Endothelial cell of umbilical vein (primary cell): ENCODE data around the gene TMC2. TPM values are rescaled to one million over a fixed set of nuclear protein-coding genes. Genes with fewer than 3 reads are reported as not detected.

Source experiments
- BruUV-seq: library from RNA; stranded (reverse); fragments of 400-500 nt; replicated peaks from 2 replicates; lab custom pipeline; 2021; lab: Mats Ljungman, UMichigan
- CTCF ChIA-PET: fragments of 300-600, 350-600 bp; sonication (Branson Sonifier 250); formaldehyde crosslinking; loops from one replicate; lab custom pipeline; 2021; ENCODE audit warnings: antibody characterized with exemption, inconsistent platforms; lab: Charles Lee
- POLR2A ChIA-PET: fragments of 300-600, 350-600 bp; sonication (Branson Sonifier 250); formaldehyde crosslinking; loops from one replicate; lab custom pipeline; 2021; ENCODE audit warnings: antibody characterized with exemption, inconsistent platforms; lab: Charles Lee
- DNase-seq: peaks from one replicate; pipeline ENCODE4 v3.0.0-alpha.2; 2011; ENCODE audit warnings: low read depth, low spot score
- FAIRE-seq: peaks from 2 replicates; lab custom pipeline; 2011; peaks lifted over from hg19 to GRCh38; lab: Jason Lieb, UNC
- H2AFZ ChIP-seq: 2 replicates; pipeline ENCODE4 v1.6.0; 2012; ENCODE audit warnings: low read depth, low read length, control low read depth, inconsistent platforms
- H3K27ac ChIP-seq: 2 replicates; pipeline ENCODE4 v1.5.1; 2011; ENCODE audit warnings: low read depth, mild to moderate bottlenecking, control low read depth, low read length, moderate library complexity; ENCODE audit not compliant: insufficient read depth
- H3K27me3 ChIP-seq, 2 experiments: 2 replicates each; pipeline versions ENCODE4 v1.6.0 to v1.6.1; 2011; ENCODE audit warnings: low read length in 2 of 2, mixed read lengths in 1 of 2; ENCODE audit not compliant: control insufficient read depth in 2 of 2, insufficient read depth in 2 of 2
- H3K36me3 ChIP-seq, 2 experiments: 2 replicates in 1 of 2; 3 replicates in 1 of 2; pipeline ENCODE4 v1.5.1; 2011; ENCODE audit warnings: low read length in 2 of 2, mild to moderate bottlenecking in 1 of 2, moderate library complexity in 1 of 2; ENCODE audit not compliant: control insufficient read depth in 2 of 2, insufficient read depth in 2 of 2; ENCODE audit errors: extremely low read depth in 1 of 2
- H3K4me1 ChIP-seq: 3 replicates; pipeline ENCODE4 v1.5.1; 2011; ENCODE audit warnings: mild to moderate bottlenecking, low read length; ENCODE audit not compliant: control insufficient read depth, insufficient read depth; ENCODE audit errors: extremely low read depth
- H3K4me2 ChIP-seq: 2 replicates; pipeline ENCODE4 v1.6.1; 2011; ENCODE audit warnings: low read length, control low read depth, mixed read lengths; ENCODE audit not compliant: insufficient read depth
- H3K4me3 ChIP-seq, 3 experiments: fragments of 200-600 bp in 1 of 3; sonication (generic), shearing (Covaris generic) in 1 of 3; replicated peaks in 1 of 3; 2 replicates each; pipeline ENCODE4 v1.5.1; 2011 to 2016; ENCODE audit warnings: control low read depth in 3 of 3, low read length in 3 of 3, mild to moderate bottlenecking in 2 of 3, inconsistent platforms in 1 of 3, low read depth in 1 of 3, moderate library complexity in 1 of 3; ENCODE audit not compliant: insufficient read depth in 1 of 3
- H3K79me2 ChIP-seq: 2 replicates; pipeline ENCODE4 v1.6.0; 2012; ENCODE audit warnings: low read length, inconsistent platforms; ENCODE audit not compliant: control insufficient read depth, insufficient read depth
- H3K9ac ChIP-seq: replicated peaks from 2 replicates; pipeline ENCODE3; 2011; ENCODE audit warnings: low read length, control low read depth; ENCODE audit not compliant: insufficient read depth; ENCODE audit errors: extremely low read depth
- H3K9me1 ChIP-seq: replicated peaks from 3 replicates; pipeline ENCODE4 v1.6.0; 2011; ENCODE audit warnings: mild to moderate bottlenecking, low read length; ENCODE audit not compliant: control insufficient read depth, insufficient read depth; ENCODE audit errors: extremely low read depth
- H3K9me3 ChIP-seq: replicated peaks from 2 replicates; pipeline ENCODE4 v1.5.1; 2012; ENCODE audit warnings: low read length, inconsistent platforms; ENCODE audit not compliant: control insufficient read depth, insufficient read depth
- H4K20me1 ChIP-seq: replicated peaks from 2 replicates; pipeline ENCODE3; 2011; ENCODE audit warnings: mild to moderate bottlenecking, low read length; ENCODE audit not compliant: control insufficient read depth, insufficient read depth; ENCODE audit errors: extremely low read depth
- EZH2 ChIP-seq: IDR thresholded peaks from 2 replicates; pipeline ENCODE4 v1.6.1; 2012; ENCODE audit warnings: borderline replicate concordance, low read depth, mild to moderate bottlenecking, moderate library complexity, low read length, inconsistent platforms; ENCODE audit not compliant: severe bottlenecking
- FOS ChIP-seq: IDR thresholded peaks from 2 replicates; pipeline ENCODE4 v1.6.1; 2011; ENCODE audit warnings: mild to moderate bottlenecking, low read length, moderate library complexity, borderline replicate concordance; ENCODE audit not compliant: insufficient read depth
- GATA2 ChIP-seq: IDR thresholded peaks from 2 replicates; pipeline ENCODE4 v1.7.0; 2011; ENCODE audit warnings: low read depth, mild to moderate bottlenecking, moderate library complexity, mixed read lengths, low read length; ENCODE audit not compliant: insufficient read length, insufficient read depth
- JUN ChIP-seq: IDR thresholded peaks from 2 replicates; pipeline ENCODE4 v1.6.1; 2011; ENCODE audit warnings: borderline replicate concordance, low read depth; ENCODE audit not compliant: insufficient read length, insufficient read depth
- MYC ChIP-seq: IDR thresholded peaks from one replicate; pipeline ENCODE4 v1.6.1; 2011; ENCODE audit warnings: mild to moderate bottlenecking, low read depth, low read length
- POLR2A ChIP-seq: IDR thresholded peaks from 2 replicates; pipeline ENCODE4 v1.6.1; 2012; ENCODE audit warnings: low read depth, mild to moderate bottlenecking, control low read depth, low read length
- POLR2AphosphoS5 ChIP-seq: IDR thresholded peaks from 2 replicates; pipeline ENCODE4 v1.6.1; 2012; ENCODE audit warnings: low read depth, mild to moderate bottlenecking, control low read depth, low read length, moderate library complexity; ENCODE audit not compliant: insufficient read depth
- dilution Hi-C: fragments of 300-500 bp; cut with MboI; formaldehyde crosslinking; loops from one replicate; pipeline ENCODE4 v1.15.0; 2019; ENCODE audit warnings: low sequenced_read_pairs; ENCODE audit not compliant: extremely low pct_ligation_motif_present
- intact Hi-C: fragments of 100-400 bp; cut with micrococcal nuclease; formaldehyde crosslinking; loops from one replicate; pipeline ENCODE4 v1.10.0; 2022
- polyA plus RNA-seq, 4 experiments: library from polyadenylated mRNA; depleted of rRNA in 3 of 4; stranded (reverse) in 3 of 4; unstranded in 1 of 4; fragments of >200 nt; gene quantifications; 2 replicates each; pipeline versions ENCODE4 v1.2.1 to v1.2.3, GENCODE V29; 2011 to 2012; ENCODE audit warnings: missing spikeins in 1 of 4
- total RNA-seq: library from RNA; stranded (reverse); gene quantifications from 2 replicates; pipeline ENCODE4 v1.2.3, GENCODE V29; 2021
- TF ChIP-seq, protein P1 (sequence below), 2 donors: IDR thresholded peaks; 1 replicate in 1 of 2; 2 replicates in 1 of 2; pipeline ENCODE4 v1.5.1; 2011; ENCODE audit warnings: low read length in 2 of 2, mild to moderate bottlenecking in 2 of 2, moderate library complexity in 2 of 2, control low read depth in 1 of 2, inconsistent platforms in 1 of 2, low read depth in 1 of 2; ENCODE audit not compliant: insufficient read depth in 1 of 2; ENCODE audit errors: extremely low read depth in 1 of 2
- TF ChIP-seq, protein P2 (sequence below): IDR thresholded peaks from 2 replicates; pipeline ENCODE4 v1.6.1; 2011; ENCODE audit not compliant: insufficient read depth, insufficient read length

TMC2 gene
- total and polyA plus RNA-seq, 2 donors (not counting 3 experiments of a cell fraction or from before 2014, with no cell fraction given): not detected

DNA sequence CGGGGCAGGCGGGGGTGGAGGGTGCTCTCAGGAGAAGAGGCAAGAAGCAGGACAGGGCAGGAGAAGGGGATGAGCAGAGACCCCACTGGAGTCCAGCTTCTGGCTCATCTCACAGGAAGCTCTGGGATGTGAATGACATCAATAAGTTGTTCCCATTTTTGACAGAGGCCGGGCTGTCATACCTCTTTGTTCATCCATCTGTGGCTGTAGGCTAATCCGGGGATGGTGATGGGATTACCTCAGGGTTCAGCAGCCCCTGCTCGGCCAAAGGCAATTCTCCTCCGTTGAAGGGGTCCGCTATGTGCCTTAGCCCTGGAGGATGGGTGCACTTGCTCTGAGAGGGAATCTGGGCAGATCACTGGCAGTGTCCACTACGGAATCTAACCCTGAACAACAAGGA, 3.3 kb upstream of the TMC2 start:
- no peak overlapping the region for H2AFZ ChIP-seq

More for the DNA sequence above, 3.3 kb upstream of the TMC2 start:
- Histone ChIP-seq H3K9ac (no peak overlapping the region), H3K79me2 (no peaks in the 10 kb centered on the region), H3K27ac (no peak overlapping the region), H4K20me1 (no peaks in the 10 kb centered on the region), H3K4me2 (no peak overlapping the region), H3K9me1 (no peaks in the 10 kb centered on the region), H3K27me3 (peaks cover 16 to 19% of the 10 kb centered on the region in 2 experiments), H3K9me3 (no peaks in the 10 kb centered on the region), H3K4me1 (no peaks in the 10 kb centered on the region), H3K4me3 (no peak overlapping the region), H3K36me3 (no peaks in the 10 kb centered on the region)
- intact Hi-C loops: no loop called here
- FAIRE-seq (no peak), DNase-seq (no peak)
- CTCF ChIA-PET: interaction anchor here (1.0 to 1.6 kb wide), 2 partner anchors 8 to 11 kb away, joined by 3 to 10 read pairs; no protein-coding TSS in a partner anchor
- TF ChIP-seq FOS: no peak
- no peak for TF ChIP-seq POLR2AphosphoS5
- no peak for TF ChIP-seq JUN
- TF ChIP-seq GATA2: no peak
- TF ChIP-seq MYC: no peak
- TF ChIP-seq, protein P1, sequence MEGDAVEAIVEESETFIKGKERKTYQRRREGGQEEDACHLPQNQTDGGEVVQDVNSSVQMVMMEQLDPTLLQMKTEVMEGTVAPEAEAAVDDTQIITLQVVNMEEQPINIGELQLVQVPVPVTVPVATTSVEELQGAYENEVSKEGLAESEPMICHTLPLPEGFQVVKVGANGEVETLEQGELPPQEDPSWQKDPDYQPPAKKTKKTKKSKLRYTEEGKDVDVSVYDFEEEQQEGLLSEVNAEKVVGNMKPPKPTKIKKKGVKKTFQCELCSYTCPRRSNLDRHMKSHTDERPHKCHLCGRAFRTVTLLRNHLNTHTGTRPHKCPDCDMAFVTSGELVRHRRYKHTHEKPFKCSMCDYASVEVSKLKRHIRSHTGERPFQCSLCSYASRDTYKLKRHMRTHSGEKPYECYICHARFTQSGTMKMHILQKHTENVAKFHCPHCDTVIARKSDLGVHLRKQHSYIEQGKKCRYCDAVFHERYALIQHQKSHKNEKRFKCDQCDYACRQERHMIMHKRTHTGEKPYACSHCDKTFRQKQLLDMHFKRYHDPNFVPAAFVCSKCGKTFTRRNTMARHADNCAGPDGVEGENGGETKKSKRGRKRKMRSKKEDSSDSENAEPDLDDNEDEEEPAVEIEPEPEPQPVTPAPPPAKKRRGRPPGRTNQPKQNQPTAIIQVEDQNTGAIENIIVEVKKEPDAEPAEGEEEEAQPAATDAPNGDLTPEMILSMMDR (IDR thresholded peaks at IDR 0.05; ENCODE audit: extremely low read depth in 1 of 2, insufficient read depth in 1 of 2, low read depth in 1 of 2, low read length in 2 of 2): no peak
- TF ChIP-seq EZH2: no peak
- no peak for TF ChIP-seq POLR2A
- TF ChIP-seq, protein P2, sequence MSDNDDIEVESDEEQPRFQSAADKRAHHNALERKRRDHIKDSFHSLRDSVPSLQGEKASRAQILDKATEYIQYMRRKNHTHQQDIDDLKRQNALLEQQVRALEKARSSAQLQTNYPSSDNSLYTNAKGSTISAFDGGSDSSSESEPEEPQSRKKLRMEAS: no peak
- BruUV-seq: no TSS peak
- POLR2A ChIA-PET: no interaction called here
- dilution Hi-C loops: no loop called here
